AG10803 (cell line): ENCODE results near the gene ACTBL2.

ENCODE experiments used
- DNase-seq: peaks from one replicate; pipeline ENCODE4 v3.0.0; 2010; ENCODE audit warnings: low read depth
- H3K4me3 ChIP-seq: 2 replicates; pipeline ENCODE4 v1.5.1; 2011; ENCODE audit warnings: mild to moderate bottlenecking, low read length, control low read depth
- CTCF ChIP-seq: conservative IDR thresholded peaks from 2 replicates; pipeline ENCODE4 v1.5.1; 2011; ENCODE audit warnings: mild to moderate bottlenecking, low read length, control low read depth, inconsistent platforms

The ACTBL2 gene

GRCh38 chr5:57431759-57432158, 50.9 kb downstream of the ACTBL2 start:
- H3K4me3 ChIP-seq = no peak overlapping the region
- no peak for DNase-seq
- no peak for TF ChIP-seq CTCF
